Activated CD4-positive, alpha-beta T cell treated with anti-CD3 and anti-CD28 coated beads, Interleukin-2, amount 10 ng/mL, durations not matched to agents 7 days and 5 days (primary cell): ENCODE results near the gene ROM1. TPM values are rescaled to one million over a fixed set of nuclear protein-coding genes. Genes with fewer than 3 reads are reported as not detected.

ENCODE experiments used
- CTCF ChIA-PET: fragments of 350-600 bp; sonication (Branson Sonifier 250); formaldehyde crosslinking; loops from one replicate; lab custom pipeline; 2021; ENCODE audit warnings: antibody characterized with exemption; lab: Charles Lee
- POLR2A ChIA-PET: fragments of 350-600 bp; sonication (Branson Sonifier 250); formaldehyde crosslinking; loops from one replicate; lab custom pipeline; 2021; ENCODE audit warnings: antibody characterized with exemption; lab: Charles Lee
- DNase-seq: peaks from one replicate; pipeline ENCODE4 v3.0.0-alpha.2; 2020
- H3K27ac Mint-ChIP-seq: one replicate; pipeline ENCODE4 v1.8.0; 2021; ENCODE audit warnings: mild to moderate bottlenecking, moderate library complexity, mixed read lengths
- H3K27me3 Mint-ChIP-seq: one replicate; pipeline ENCODE4 v1.8.0; 2021; ENCODE audit warnings: mixed read lengths
- H3K36me3 Mint-ChIP-seq: one replicate; pipeline ENCODE4 v1.8.0; 2021; ENCODE audit warnings: low read depth, mixed read lengths
- H3K4me1 Mint-ChIP-seq: one replicate; pipeline ENCODE4 v1.8.0; 2021; ENCODE audit warnings: mixed read lengths
- H3K4me3 Mint-ChIP-seq: one replicate; pipeline ENCODE4 v1.8.0; 2021; ENCODE audit warnings: mild to moderate bottlenecking, moderate library complexity, mixed read lengths
- H3K9me3 Mint-ChIP-seq: one replicate; pipeline ENCODE4 v1.8.0; 2021; ENCODE audit warnings: mixed read lengths
- total RNA-seq, 2 experiments: library from RNA; stranded (reverse); gene quantifications; one replicate each; pipeline ENCODE4 v1.2.3, GENCODE V29; 2021

ROM1 gene
- total RNA-seq, 2 experiments from 2014 or later, result 1.0 to 1.3 TPM

DNA sequence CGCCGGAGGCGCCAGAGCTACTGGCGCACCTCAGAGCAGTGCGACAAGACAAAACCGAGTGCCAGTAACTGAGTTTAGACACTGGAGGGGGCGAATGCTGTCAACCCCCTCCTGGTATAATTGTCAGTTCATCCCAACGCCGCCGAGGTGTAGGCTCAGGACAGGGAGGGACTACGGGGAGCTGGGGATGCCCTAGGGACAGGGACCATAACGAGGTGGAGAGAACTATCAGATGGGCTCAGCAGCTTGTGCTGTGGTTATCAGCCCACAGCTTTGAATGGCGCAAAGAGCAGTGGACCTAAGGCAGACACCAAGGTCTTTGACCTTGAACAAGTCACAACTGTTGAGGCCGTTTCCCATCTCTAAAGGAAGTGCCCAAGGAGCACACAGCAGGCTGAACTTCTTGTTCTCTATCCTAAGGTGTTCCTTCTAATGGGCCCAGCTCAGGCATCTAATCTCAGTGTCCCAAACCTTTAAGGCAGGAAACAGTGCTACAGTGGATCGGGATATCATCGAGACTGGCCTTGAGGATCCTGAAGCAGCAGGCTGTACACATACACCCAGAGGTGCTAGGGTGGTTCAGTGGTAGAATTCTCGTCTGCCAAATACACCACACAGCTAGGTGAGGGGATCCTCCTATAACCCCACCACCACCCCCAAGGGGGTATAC is 20.8 kb upstream of the ROM1 start:
- Mint-ChIP-seq H3K9me3 (no peaks in the 10 kb centered on the region), H3K4me1 (peaks cover 62% of the 10 kb centered on the region), H3K36me3 (peaks cover 54% of the 10 kb centered on the region), H3K27me3 (no peaks in the 10 kb centered on the region), H3K27ac (peak overlapping the region; percentile 95), H3K4me3 (peak overlapping the region; percentile 97)
- POLR2A ChIA-PET, result interaction anchor here (0.6 to 2.5 kb wide), 12 partner anchors 9 to 249 kb away, joined by 3 to 18 read pairs (median 6); partner anchors contain the start of genes B3GAT3, C11orf98, CSKMT and EEF1G
- CTCF ChIA-PET, result interaction anchor here (0.6 to 4.5 kb wide), 36 partner anchors 9 to 240 kb away, joined by 3 to 25 read pairs (median 4); partner anchors contain the start of genes B3GAT3, C11orf98, CSKMT and EEF1G
- no peak for DNase-seq

DNA sequence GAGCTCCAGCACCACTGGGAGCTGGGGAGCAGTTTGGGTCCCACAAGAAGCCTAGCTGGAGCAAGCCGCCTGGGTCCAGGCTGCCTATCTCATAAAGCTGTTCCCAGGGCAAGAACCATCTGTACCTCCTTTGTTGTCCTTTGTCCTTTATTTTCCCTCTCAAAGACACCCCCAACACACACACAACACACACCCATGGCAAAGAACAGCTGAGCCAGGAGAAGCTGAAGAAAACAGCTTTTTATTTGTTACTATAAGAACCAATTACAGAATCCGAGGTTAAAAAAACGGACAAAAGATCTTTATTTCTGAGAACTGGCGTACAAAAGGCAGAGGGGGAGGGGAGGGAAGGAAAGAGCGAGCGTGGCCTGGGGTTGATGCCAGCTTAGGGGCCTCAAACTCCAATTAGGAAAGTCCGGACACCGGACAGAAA is 20.1 kb upstream of the ROM1 start:
- peaks cover 67% of the 10 kb centered on the region for H3K4me1 Mint-ChIP-seq
- no peaks in the 10 kb centered on the region for H3K9me3 Mint-ChIP-seq
- H3K27ac Mint-ChIP-seq, result peak overlapping the region; percentile 95
- no peak overlapping the region for H3K4me3 Mint-ChIP-seq
- H3K27me3 Mint-ChIP-seq, result no peaks in the 10 kb centered on the region
- POLR2A ChIA-PET, result interaction anchor here (0.6 to 2.5 kb wide), 4 partner anchors 8 to 758 kb away, joined by 3 to 18 read pairs (median 4); partner anchors contain the start of gene MTA2
- CTCF ChIA-PET, result interaction anchor here (0.6 to 4.5 kb wide), 16 partner anchors 8 to 194 kb away, joined by 3 to 25 read pairs (median 6); partner anchors contain the start of genes B3GAT3, C11orf98, CSKMT and EEF1G
- H3K36me3 Mint-ChIP-seq, result peaks cover 58% of the 10 kb centered on the region
- no peak for DNase-seq

DNA sequence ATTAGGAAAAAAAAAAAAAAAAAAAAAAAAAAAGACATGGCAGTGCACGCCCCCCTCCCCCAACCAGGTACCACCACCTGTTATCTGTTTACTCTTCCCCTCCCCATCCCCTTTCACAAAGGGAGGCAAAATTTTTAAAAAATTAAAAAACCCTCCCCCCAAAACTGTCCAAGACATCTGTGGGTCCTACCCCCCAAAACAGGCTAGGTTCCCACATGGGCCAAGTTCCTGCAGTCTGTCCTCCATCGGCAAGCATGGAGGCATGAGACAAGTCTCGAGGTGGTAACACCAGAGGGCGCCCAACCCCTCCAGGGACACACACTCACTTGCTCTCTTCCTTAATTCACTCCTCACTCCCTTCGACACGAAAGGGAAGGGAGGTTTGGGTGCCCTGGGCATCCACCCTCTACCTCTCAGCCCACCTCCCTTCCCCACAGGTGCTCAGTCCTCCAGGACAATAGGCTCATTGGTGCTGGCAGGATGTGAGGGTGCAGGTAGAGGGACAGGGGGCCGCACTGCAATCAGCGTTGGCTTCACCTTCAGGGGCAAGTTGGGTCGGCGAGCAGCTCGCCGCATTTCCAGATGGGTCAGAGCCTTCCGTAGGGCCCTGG is 19.5 kb upstream of the ROM1 start:
- ChIA-PET CTCF (interaction anchor here (0.6 to 4.5 kb wide), 17 partner anchors 8 to 288 kb away, joined by 3 to 25 read pairs (median 4); partner anchors contain the start of genes AHNAK, B3GAT3, EEF1G and MTA2), POLR2A (interaction anchor here (0.6 kb wide), 2 partner anchors 29 to 758 kb away, joined by 3 to 4 read pairs; no protein-coding TSS in a partner anchor)
- peak; percentile 90 for DNase-seq
- peak overlapping the region; percentile 87 for H3K27ac Mint-ChIP-seq
- no peaks in the 10 kb centered on the region for H3K27me3 Mint-ChIP-seq
- peak overlapping the region; percentile 58 for H3K4me3 Mint-ChIP-seq
- no peaks in the 10 kb centered on the region for H3K9me3 Mint-ChIP-seq
- peaks cover 63% of the 10 kb centered on the region for H3K36me3 Mint-ChIP-seq
- H3K4me1 Mint-ChIP-seq, result peaks cover 73% of the 10 kb centered on the region

DNA sequence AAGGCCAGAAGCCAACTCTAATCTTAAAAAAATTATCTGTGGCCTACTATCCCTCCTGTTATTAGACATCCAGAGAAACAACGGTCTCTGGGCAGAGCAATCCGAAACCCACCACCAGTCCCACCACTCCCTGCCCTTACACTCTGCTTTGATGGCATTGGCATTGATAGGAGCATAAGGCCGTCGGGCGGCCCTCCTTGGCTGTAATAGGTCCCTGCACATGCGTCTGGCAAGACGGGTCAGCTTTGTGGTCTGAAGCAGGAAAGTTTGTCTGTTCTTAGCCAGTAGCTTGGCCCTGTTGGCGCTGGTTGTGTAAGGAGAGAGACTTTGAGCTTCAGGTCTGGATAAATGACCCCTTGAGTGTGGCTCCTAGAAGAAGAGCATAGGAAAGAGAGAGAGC is 17.9 kb upstream of the ROM1 start:
- Mint-ChIP-seq H3K4me3 (no peak overlapping the region), H3K4me1 (peaks cover 74% of the 10 kb centered on the region), H3K27me3 (no peaks in the 10 kb centered on the region), H3K27ac (peak overlapping the region; percentile 43), H3K9me3 (no peaks in the 10 kb centered on the region), H3K36me3 (peaks cover 73% of the 10 kb centered on the region)
- ChIA-PET CTCF (interaction anchor here (0.6 to 4.5 kb wide), 5 partner anchors 16 to 144 kb away, joined by 3 to 25 read pairs (median 3); partner anchors contain the start of gene AHNAK), POLR2A (no interaction called here)
- no peak for DNase-seq

DNA sequence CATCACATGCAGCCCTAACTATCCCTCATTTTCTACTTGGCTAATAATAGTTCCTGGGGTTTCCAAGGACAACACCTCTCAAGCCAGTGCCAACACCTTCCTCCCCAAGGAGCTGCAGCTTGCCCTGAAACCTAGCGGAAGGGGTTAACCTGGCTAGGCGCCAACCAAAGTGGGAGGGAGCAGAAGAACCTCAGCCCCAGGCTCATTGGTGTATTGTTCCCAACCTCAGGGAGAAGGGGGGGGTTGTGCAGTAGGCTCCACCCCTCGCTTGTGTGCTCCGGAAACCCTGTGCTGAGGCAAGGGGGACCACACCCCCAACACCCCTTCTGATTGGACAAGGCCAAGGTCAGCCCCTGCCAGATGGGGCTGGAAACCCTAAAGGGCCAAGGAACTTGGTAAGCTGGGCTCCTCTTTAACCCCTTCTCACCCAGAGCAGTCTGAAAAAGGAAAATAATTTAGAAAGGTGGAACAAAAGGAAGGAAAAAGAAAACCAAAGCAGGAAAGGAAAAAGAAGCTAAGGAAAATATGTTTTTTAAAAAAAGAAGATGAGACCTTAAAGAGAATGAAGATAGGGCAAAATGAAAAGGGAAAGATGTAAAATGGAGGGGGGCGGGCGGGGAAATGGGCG is 13.9 kb upstream of the ROM1 start:
- Mint-ChIP-seq H3K36me3 (peaks cover 83% of the 10 kb centered on the region), H3K4me3 (peak overlapping the region; percentile 85), H3K27ac (peak overlapping the region; percentile 95), H3K27me3 (no peaks in the 10 kb centered on the region), H3K4me1 (peaks cover 60% of the 10 kb centered on the region), H3K9me3 (no peaks in the 10 kb centered on the region)
- ChIA-PET CTCF (interaction anchor here (0.8 to 3.7 kb wide), 11 partner anchors 9 to 175 kb away, joined by 3 to 25 read pairs (median 3); partner anchors contain the start of genes C11orf98, CSKMT and LRRN4CL), POLR2A (interaction anchor here (0.5 to 1.3 kb wide), 4 partner anchors 8 to 255 kb away, joined by 3 to 7 read pairs (median 4); partner anchors contain the start of genes C11orf98, CSKMT and TUT1)
- peak; percentile 99 for DNase-seq

DNA sequence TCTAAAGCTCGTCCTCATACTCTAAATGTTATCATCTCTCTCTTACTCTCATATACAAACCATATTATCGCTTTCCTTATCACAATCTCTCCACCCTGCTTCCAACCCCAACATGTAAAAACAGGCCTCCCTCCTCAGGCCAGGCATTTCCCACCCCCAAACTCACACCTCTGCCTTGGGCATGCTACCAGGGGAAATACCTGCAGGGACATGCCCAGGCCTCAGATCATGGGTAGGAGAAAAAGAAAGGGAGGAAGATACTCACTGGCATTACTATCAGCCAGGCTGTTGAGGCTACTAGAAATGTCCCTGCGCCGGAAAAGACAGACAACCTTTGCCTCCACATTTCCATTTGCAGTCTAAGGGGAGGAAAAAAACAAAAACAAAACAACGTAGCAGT is 13.2 kb upstream of the ROM1 start:
- Mint-ChIP-seq H3K9me3 (no peaks in the 10 kb centered on the region), H3K4me1 (peaks cover 57% of the 10 kb centered on the region), H3K27ac (peak overlapping the region; percentile 95), H3K27me3 (no peaks in the 10 kb centered on the region), H3K4me3 (peak overlapping the region; percentile 85), H3K36me3 (peaks cover 77% of the 10 kb centered on the region)
- DNase-seq, result no peak
- ChIA-PET POLR2A (interaction anchor here (0.6 to 1.3 kb wide), 4 partner anchors 9 to 254 kb away, joined by 3 to 7 read pairs (median 3); partner anchors contain the start of genes C11orf98, CSKMT, LBHD1 and TUT1), CTCF (interaction anchor here (0.8 to 3.7 kb wide), 12 partner anchors 8 to 175 kb away, joined by 3 to 25 read pairs (median 4); partner anchors contain the start of genes LRRN4CL and TUT1)

DNA sequence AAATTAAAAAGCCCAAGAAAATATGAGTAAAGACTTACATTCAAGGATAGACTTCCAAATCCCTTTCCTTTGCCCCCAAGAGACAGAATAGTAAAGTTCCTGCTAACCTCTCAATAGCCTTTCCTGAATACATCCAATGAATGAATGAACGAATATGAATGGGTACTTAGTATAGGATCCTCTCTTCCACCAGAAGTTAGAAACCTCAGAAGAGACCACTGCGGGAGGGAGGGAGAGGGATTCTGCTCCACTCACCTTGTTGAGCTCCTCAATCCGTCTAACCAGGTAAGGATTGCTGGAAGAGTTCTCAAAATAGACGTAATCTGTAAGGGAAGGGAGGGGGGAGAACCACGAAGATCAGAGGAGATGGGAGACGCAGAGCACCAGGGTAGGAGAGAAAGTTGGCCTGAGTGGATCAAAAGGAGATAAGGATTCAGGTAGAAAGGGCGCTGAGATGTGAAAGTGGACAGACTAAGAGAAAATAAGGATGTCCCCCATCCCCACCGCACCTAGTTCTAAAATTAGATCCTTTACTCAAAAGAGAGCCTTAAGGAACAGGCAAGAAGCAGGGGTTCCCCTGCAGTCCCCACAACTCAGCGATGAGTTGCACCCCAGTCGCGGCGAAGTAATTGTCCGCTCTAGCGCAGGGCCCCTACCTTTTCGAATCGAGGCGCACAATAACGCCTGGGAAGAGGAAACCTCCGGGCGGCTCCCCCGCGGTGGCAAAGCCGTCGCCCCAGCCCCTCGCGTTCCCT is 12.5 kb upstream of the ROM1 start:
- Mint-ChIP-seq H3K27me3 (no peaks in the 10 kb centered on the region), H3K36me3 (peaks cover 75% of the 10 kb centered on the region), H3K27ac (peak overlapping the region; percentile 95), H3K4me1 (peaks cover 57% of the 10 kb centered on the region), H3K9me3 (no peaks in the 10 kb centered on the region), H3K4me3 (peak overlapping the region; percentile 85)
- POLR2A ChIA-PET, result interaction anchor here (0.6 to 1.9 kb wide), 2 partner anchors 9 to 71 kb away, joined by 3 to 18 read pairs; partner anchors contain the start of genes LBHD1, TUT1 and UQCC3
- no peak for DNase-seq
- CTCF ChIA-PET, result interaction anchor here (0.7 to 3.7 kb wide), 8 partner anchors 8 to 176 kb away, joined by 3 to 25 read pairs (median 4); partner anchors contain the start of genes ROM1 and TUT1

DNA sequence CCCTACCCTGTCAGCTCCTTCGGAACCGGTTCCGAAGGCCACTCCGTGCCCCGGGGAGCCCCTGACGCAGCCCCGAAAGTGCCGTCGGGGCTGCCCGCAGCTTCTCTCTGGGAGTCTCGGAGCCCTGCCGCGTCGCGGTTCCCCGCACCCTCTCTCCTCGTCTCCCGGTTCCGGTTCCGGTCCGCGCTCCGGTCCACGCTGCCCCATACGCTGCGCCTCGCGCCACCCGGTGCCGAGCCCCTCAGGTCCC is 12.0 kb upstream of the ROM1 start:
- peak overlapping the region; percentile 85 for H3K4me3 Mint-ChIP-seq
- peak; percentile 52 for DNase-seq
- H3K36me3 Mint-ChIP-seq, result peaks cover 74% of the 10 kb centered on the region
- POLR2A ChIA-PET, result interaction anchor here (0.9 to 1.9 kb wide), 3 partner anchors 9 to 64 kb away, joined by 3 to 18 read pairs (median 6); partner anchors contain the start of genes C11orf98, CSKMT, EEF1G and TUT1
- H3K27me3 Mint-ChIP-seq, result no peaks in the 10 kb centered on the region
- H3K4me1 Mint-ChIP-seq, result peaks cover 56% of the 10 kb centered on the region
- H3K9me3 Mint-ChIP-seq, result no peaks in the 10 kb centered on the region
- peak overlapping the region; percentile 95 for H3K27ac Mint-ChIP-seq
- CTCF ChIA-PET, result interaction anchor here (0.7 to 3.7 kb wide), 9 partner anchors 9 to 176 kb away, joined by 3 to 25 read pairs (median 4); partner anchors contain the start of genes C11orf98, CSKMT, GANAB and ROM1

DNA sequence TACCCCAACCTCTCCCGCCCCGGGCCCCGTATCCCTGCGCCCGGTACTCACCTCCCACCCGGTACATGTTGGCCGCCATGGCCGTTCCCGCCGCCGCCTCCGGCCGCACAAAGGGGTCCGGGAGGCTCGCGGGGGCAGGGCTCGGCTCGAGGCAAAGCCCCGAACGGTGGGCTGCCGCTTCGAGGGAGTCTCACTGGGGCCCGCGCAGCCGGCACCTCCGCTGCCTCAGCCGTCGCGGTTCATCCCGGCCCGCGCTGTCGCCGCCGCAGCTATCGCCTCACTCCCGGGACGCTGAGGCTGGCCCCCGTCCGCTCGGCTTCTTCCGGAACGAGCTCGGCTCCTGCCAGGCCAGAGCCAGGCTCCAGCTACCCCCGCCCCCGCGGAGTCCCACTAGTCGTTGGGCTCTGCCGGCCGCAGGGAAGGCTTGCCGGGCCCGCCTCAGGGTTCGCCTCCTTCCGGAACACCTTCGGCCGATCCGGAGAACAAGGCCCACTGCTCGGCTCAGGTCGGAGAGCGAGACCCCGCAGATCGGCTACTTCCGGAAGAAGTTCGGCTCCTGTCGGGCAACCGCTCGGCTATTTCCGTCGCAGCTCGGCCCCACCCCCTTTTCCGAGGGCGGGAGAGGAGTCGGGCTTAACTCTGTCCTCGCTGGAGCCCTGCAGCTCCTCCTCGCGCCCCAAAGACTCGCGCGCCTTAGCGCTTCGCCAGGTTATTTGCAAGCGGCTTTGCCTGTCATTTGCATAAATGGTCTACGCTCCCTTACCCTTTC is 11.5 kb upstream of the ROM1 start, which contains the start of gene MTA2:
MTA2 (minus strand) TSS at position 494 of the 769 bp plus-strand sequence; CDS start at position 79, 415 bp downstream.
- Mint-ChIP-seq H3K36me3 (peaks cover 72% of the 10 kb centered on the region), H3K9me3 (no peaks in the 10 kb centered on the region), H3K27me3 (no peaks in the 10 kb centered on the region), H3K4me1 (peaks cover 56% of the 10 kb centered on the region), H3K4me3 (peak within 1 kb of the TSS; percentile 85), H3K27ac (peak within 1 kb of the TSS; percentile 95)
- ChIA-PET CTCF (interaction anchor here (1.2 to 3.7 kb wide), 8 partner anchors 9 to 177 kb away, joined by 3 to 25 read pairs (median 5); partner anchors contain the start of genes C11orf98, CSKMT, GANAB and ROM1), POLR2A (interaction anchor here (0.5 to 1.9 kb wide), 9 partner anchors 10 to 280 kb away, joined by 3 to 18 read pairs (median 3); partner anchors contain the start of genes C11orf98, CSKMT, EEF1G and SLC3A2)
- DNase-seq, result peak; percentile 99
